Measurements from ENCODE around the gene ATG7. TPM values are rescaled to one million over a fixed set of nuclear protein-coding genes. Genes with fewer than 3 reads are reported as not detected.

ATG7 gene
- total and polyA plus RNA-seq, 2 experiments from 2014 or later, result 18.4 to 38.6 TPM

DNA sequence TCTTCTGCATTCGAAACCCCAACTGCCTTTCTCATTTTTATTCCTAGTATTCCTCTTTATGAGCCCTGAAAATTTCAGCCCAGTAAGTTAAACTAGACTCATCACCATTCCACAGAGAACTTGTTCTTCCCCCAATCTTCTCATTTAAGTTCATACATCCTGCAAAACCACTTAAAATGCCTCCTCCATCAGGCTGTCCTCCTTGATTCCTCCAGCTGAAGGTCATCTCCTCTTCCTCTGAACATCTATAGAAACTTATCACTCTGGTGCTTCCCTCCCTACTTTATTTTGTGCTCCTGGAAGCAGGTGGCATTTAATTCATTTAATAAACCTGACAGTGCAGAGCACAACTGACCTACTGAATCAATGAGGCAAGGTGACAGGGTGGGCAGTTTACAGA lies 333.2 kb downstream of the ATG7 start:
- Histone ChIP-seq H3K4me2 (no peak overlapping the region), H2AFZ (no peak overlapping the region), H3K79me2 (peaks cover 92% of the 10 kb centered on the region), H3K9me2 (replicated peaks; ENCODE audit: insufficient read depth) (no peaks in the 10 kb centered on the region), H3K27me3 (no peaks in the 10 kb centered on the region), H3K4me3 (no peak overlapping the region), H3K27ac (peak overlapping the region; percentile 50), H3K36me3 (replicated peaks; ENCODE audit: insufficient read depth, low read depth) (no peaks in the 10 kb centered on the region), H3K4me1 (ENCODE audit: insufficient read depth) (peaks cover 62% of the 10 kb centered on the region), H4K20me1 (ENCODE audit: insufficient read depth, poor library complexity, severe bottlenecking) (peaks cover 64% of the 10 kb centered on the region), H3K9me3 (ENCODE audit: low read depth) (no peaks in the 10 kb centered on the region)
- 89% methylated on average over 1 of the region's 1 CpG for whole genome bisulfite sequencing (ENCODE audit: low lambda C conversion rate, missing lambda C conversion rate)
- DNase-seq (ENCODE audit: low spot score), result no peak
- TF ChIP-seq EZH2 (IDR thresholded peaks at IDR 0.05; ENCODE audit: borderline replicate concordance) (no peak), EZH2phosphoT487 (IDR thresholded peaks at IDR 0.05; ENCODE audit: low read depth, severe bottlenecking, unreplicated experiment) (no peak)
- TF ChIP-seq, protein P1, sequence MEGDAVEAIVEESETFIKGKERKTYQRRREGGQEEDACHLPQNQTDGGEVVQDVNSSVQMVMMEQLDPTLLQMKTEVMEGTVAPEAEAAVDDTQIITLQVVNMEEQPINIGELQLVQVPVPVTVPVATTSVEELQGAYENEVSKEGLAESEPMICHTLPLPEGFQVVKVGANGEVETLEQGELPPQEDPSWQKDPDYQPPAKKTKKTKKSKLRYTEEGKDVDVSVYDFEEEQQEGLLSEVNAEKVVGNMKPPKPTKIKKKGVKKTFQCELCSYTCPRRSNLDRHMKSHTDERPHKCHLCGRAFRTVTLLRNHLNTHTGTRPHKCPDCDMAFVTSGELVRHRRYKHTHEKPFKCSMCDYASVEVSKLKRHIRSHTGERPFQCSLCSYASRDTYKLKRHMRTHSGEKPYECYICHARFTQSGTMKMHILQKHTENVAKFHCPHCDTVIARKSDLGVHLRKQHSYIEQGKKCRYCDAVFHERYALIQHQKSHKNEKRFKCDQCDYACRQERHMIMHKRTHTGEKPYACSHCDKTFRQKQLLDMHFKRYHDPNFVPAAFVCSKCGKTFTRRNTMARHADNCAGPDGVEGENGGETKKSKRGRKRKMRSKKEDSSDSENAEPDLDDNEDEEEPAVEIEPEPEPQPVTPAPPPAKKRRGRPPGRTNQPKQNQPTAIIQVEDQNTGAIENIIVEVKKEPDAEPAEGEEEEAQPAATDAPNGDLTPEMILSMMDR (IDR thresholded peaks at IDR 0.05; ENCODE audit: poor library complexity), result no peak

DNA sequence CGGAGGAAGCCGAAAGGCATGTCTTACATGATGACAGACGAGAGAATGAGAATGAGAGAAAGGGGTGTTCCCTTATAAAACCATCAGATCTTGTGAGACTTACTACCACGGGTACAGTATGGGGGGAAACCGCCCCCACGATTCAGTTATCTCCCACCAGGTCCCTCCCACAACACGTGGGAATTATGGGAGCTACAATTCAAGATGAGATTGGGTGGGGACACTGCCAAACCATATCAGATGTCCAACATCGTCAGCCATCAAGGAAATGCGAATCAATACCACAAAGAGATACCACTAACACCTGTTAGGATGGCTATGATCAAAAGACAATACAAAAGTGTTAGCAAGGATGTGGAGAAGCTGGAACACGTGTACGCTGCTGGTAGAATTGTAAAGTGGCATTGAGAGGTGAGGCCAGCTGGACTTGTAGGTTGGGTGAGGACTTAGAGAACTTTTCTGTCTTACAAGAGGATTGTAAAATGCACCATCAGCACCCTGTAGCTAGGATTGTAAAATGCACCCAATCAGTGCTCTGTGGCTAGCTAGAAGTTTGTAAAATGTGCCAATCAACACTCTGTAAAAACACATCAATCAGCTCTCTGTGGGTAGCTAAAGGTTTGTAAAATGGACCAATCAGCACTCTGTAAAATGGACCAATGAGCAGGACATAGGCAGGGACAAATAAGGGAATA lies 334.0 kb downstream of the ATG7 start:
- TF ChIP-seq EZH2 (IDR thresholded peaks at IDR 0.05; ENCODE audit: borderline replicate concordance), result no peak
- no peak for TF ChIP-seq EZH2phosphoT487 (IDR thresholded peaks at IDR 0.05; ENCODE audit: low read depth, severe bottlenecking, unreplicated experiment)
- TF ChIP-seq, protein P1 (IDR thresholded peaks at IDR 0.05; ENCODE audit: poor library complexity), result no peak
- DNase-seq (ENCODE audit: low spot score), result no peak
- H3K36me3 ChIP-seq (replicated peaks; ENCODE audit: insufficient read depth, low read depth), result no peaks in the 10 kb centered on the region
- peaks cover 67% of the 10 kb centered on the region for H4K20me1 ChIP-seq (ENCODE audit: insufficient read depth, poor library complexity, severe bottlenecking)
- no peak overlapping the region for H3K27ac ChIP-seq
- no peaks in the 10 kb centered on the region for H3K9me2 ChIP-seq (replicated peaks; ENCODE audit: insufficient read depth)
- no peak overlapping the region for H3K4me2 ChIP-seq
- 71% methylated on average over 11 of the region's 11 CpGs for WGBS (ENCODE audit: low lambda C conversion rate, missing lambda C conversion rate)
- H3K4me1 ChIP-seq (ENCODE audit: insufficient read depth), result peaks cover 65% of the 10 kb centered on the region
- no peaks in the 10 kb centered on the region for H3K27me3 ChIP-seq
- H3K79me2 ChIP-seq, result peaks cover 95% of the 10 kb centered on the region
- H2AFZ ChIP-seq, result no peak overlapping the region
- H3K4me3 ChIP-seq, result no peak overlapping the region
- H3K9me3 ChIP-seq (ENCODE audit: low read depth), result no peaks in the 10 kb centered on the region

DNA sequence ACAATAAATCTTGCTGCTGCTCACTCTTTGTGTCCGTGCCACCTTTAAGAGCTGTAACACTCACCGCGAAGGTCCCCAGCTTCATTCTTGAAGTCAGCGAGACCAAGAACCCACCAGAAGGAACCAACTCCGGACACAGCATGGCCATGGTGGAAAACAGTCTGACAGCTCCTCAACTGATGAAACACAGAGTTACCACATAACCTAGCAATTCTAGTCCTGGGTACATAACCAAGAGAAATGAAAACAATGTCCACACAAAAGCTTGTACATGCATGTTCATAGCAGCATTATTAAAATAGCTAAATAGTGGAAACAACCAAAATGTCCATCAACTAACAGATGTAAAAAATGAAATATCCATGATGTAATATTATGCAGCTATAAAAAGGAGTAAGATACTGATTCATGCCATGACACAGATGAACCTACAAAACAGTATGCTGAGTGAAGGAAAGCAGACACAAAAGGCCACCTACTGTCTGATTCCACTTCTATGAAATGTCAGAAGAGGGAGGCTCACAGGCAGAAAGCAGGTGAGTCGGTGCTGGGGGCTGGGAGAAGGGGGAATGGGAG lies 334.8 kb downstream of the ATG7 start:
- Histone ChIP-seq H3K4me2 (no peak overlapping the region), H3K9me2 (replicated peaks; ENCODE audit: insufficient read depth) (no peaks in the 10 kb centered on the region), H3K79me2 (peaks cover 95% of the 10 kb centered on the region), H3K4me1 (ENCODE audit: insufficient read depth) (peaks cover 70% of the 10 kb centered on the region), H3K36me3 (replicated peaks; ENCODE audit: insufficient read depth, low read depth) (no peaks in the 10 kb centered on the region), H4K20me1 (ENCODE audit: insufficient read depth, poor library complexity, severe bottlenecking) (peaks cover 74% of the 10 kb centered on the region), H3K9me3 (ENCODE audit: low read depth) (no peaks in the 10 kb centered on the region), H3K27me3 (no peaks in the 10 kb centered on the region), H3K27ac (peak overlapping the region; percentile 0), H2AFZ (no peak overlapping the region), H3K4me3 (no peak overlapping the region)
- TF ChIP-seq EZH2phosphoT487 (IDR thresholded peaks at IDR 0.05; ENCODE audit: low read depth, severe bottlenecking, unreplicated experiment) (no peak), EZH2 (IDR thresholded peaks at IDR 0.05; ENCODE audit: borderline replicate concordance) (no peak)
- TF ChIP-seq, protein P1 (IDR thresholded peaks at IDR 0.05; ENCODE audit: poor library complexity), result no peak
- DNase-seq (ENCODE audit: low spot score), result no peak
- 85% methylated on average over 6 of the region's 6 CpGs for WGBS (ENCODE audit: low lambda C conversion rate, missing lambda C conversion rate)

Small RNA genes within 50 kb of the gene (small RNA-seq; reads per million reads assigned to genes)
- gene AC022001.1, result not detected
- not detected for gene AC026185.1
- not detected for gene AC083855.1

Other genes starting within 250 kb of the ATG7 start
- gene HRH1, start 117.9 kb upstream of the ATG7 start, total RNA-seq, result 2.9 and 5.1 TPM in 2 replicates
- 1.8 and 3.3 TPM in 2 replicates for gene HRH1, start 117.9 kb upstream of the ATG7 start, polyA plus RNA-seq

Data from hepatocyte (in vitro differentiated cells).